GM10248 (cell line): Measurements from ENCODE around the gene NXPH4.

ENCODE experiments used
- CTCF ChIA-PET: fragments of 300-600 bp; sonication (Branson Sonifier 250); formaldehyde crosslinking; extraction: SDS; loops from one replicate; lab custom pipeline; 2021; ENCODE audit warnings: antibody characterized with exemption; lab: Yijun Ruan, JAX
- POLR2A ChIA-PET: fragments of 350-650 bp; sonication (Branson Sonifier 250); formaldehyde crosslinking; extraction: SDS; loops from one replicate; lab custom pipeline; 2020; ENCODE audit warnings: antibody characterized with exemption; lab: Yijun Ruan, JAX
- DNase-seq: peaks from one replicate; pipeline ENCODE4 v3.0.0; 2012; ENCODE audit errors: extremely low spot score
- CTCF ChIP-seq: IDR thresholded peaks from 2 replicates; pipeline ENCODE4 v1.5.1; 2012; ENCODE audit warnings: mild to moderate bottlenecking, low read depth; ENCODE audit errors: extremely low read depth, missing control alignments, control extremely low read depth

NXPH4 gene

GRCh38 chr12:57234571-57235016 lies 18.0 kb downstream of the NXPH4 start:
- ChIA-PET CTCF (interaction anchor here (2.4 to 22.8 kb wide), 3 partner anchors 6 to 20 kb away, joined by 9 to 403 read pairs (median 348); partner anchors contain the start of gene NXPH4), POLR2A (no interaction called here)
- no peak for DNase-seq
- no peak for TF ChIP-seq CTCF

- TF ChIP-seq CTCF, result no peak
- ChIA-PET CTCF (interaction anchor here (1.0 to 22.8 kb wide), 3 partner anchors 9 to 21 kb away, joined by 4 to 403 read pairs (median 9); partner anchors contain the start of gene NXPH4), POLR2A (no interaction called here)
- DNase-seq, result no peak
These were observed 18.6 kb downstream of the NXPH4 start for GRCh38 chr12:57235017-57235727.

- ChIA-PET POLR2A (no interaction called here), CTCF (interaction anchor here (1.0 to 22.8 kb wide), 3 partner anchors 9 to 21 kb away, joined by 4 to 403 read pairs (median 9); partner anchors contain the start of gene NXPH4)
- no peak for DNase-seq
- no peak for TF ChIP-seq CTCF
These were observed 19.1 kb downstream of the NXPH4 start for GRCh38 chr12:57235728-57236131.

GRCh38 chr12:57236201-57236924 lies 19.8 kb downstream of the NXPH4 start:
- TF ChIP-seq CTCF, result no peak
- POLR2A ChIA-PET, result no interaction called here

GRCh38 chr12:57236925-57237595 lies 20.5 kb downstream of the NXPH4 start:
- TF ChIP-seq CTCF, result no peak
- no peak for DNase-seq
- ChIA-PET CTCF (interaction anchor here (1.3 to 22.8 kb wide), 6 partner anchors 9 to 222 kb away, joined by 3 to 403 read pairs (median 50); partner anchors contain the start of genes GLI1, NXPH4, SHMT2 and STAC3), POLR2A (interaction anchor here (6.5 kb wide), 1 partner anchor 7 kb away, joined by 32 read pairs; the partner anchor contains the start of gene SHMT2)

More at GRCh38 chr12:57236201-57236924, 19.8 kb downstream of the NXPH4 start:
- CTCF ChIA-PET, result interaction anchor here (1.0 to 22.8 kb wide), 6 partner anchors 9 to 143 kb away, joined by 3 to 403 read pairs (median 30); partner anchors contain the start of genes NXPH4 and SHMT2
- no peak for DNase-seq
